ENCODE results near the gene ZNF407.
A peak's percentile ranks its signal among the peaks of the same experiment; 100 is the strongest.
"Not testable (repeated sequence)": the region's sequence is repeated elsewhere in the genome, so short reads cannot be mapped to it uniquely, and the experiment has no call there.

Gene ZNF407

DNA sequence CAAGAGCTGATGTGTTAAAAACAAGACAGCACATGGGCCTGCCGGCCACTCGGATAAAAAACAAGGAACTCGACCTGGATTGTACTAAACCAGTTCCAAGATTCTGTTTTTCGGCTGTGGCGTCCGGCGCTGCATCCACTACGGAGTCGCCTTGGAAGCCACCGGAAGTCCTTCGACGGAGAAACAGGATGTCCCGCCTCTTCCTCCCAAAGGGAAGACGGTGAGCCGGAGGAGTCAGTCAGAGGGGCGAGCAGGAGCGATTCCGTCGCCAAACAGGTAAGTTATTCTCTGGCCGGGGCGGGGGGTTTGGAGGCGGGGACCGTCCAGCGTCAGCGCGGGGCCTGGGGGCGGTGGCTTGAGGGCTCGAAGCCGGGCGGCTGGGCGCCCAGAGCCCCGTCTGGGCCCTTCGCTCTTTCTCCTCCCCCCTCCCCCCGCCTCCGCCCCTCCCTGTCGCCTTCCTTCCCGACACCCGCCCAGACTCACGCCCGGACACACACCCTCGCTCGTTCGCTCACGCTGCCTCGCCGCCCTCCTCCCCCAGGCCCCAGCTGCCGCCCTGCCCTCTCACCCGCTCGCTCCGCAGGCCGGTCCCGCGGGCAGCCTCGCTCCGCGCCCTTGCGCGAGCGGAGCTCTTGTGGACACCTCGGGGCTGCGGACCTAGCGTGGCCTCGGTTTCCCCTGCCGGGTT is at the start of gene ZNF407:
ZNF407 (plus strand) TSS at position 209 of the 688 bp plus-strand sequence. CDS start 33,150 bp downstream, outside the sequence.
- peak; percentile 84 for DNase-seq (ENCODE audit: low read depth)

DNA sequence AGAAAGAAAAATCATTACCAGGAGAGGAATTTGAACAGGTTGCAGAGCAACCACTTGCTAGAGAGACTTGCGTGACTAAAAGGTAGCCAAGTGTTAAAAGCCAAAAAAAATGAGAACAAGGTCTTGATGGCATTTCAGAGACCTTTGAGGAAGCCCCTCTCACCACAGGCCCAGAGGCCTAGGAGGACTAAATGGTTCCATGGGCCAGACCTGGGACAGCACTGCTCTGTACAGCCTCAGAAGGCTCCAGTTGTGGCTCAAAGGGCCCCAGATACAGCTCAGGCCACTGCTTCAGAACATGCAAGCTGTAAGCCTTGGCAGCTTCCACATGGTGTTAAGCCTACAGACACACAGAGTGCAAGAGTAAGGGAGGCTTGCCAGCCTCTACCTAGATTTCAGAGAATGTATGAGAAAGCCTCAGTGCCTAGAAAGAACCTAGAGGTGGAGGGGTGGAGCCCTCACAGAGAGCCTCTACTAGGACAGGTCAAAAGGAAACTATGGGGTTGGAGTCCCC is 48.0 kb upstream of the ZNF407 start:
- no peak for DNase-seq (ENCODE audit: low read depth)

DNA sequence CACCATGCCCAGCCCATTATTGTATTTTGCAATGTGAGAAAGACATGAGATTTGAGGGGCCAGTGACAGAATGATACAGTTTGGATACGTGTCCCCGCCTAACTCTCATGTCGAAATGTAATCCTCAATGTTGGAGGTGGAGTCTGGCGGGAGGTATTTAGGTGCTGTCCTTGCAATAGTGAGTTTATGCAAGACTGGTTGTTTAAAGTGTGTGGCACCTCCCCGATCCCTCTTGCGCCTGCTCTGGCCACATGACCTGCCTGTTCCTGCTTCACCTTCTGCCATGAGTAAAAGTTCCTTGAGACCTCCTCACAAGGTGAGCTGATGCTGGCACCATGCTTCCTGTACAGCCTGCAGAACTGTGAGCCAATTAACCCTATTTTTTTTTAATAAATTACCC is 46.8 kb upstream of the ZNF407 start:
- DNase-seq (ENCODE audit: low read depth): no peak

- no peak for DNase-seq (ENCODE audit: low read depth)
Measured at GRCh38 chr18:74551452-74551851, 46.2 kb upstream of the ZNF407 start.

GRCh38 chr18:74551936-74552555 is 45.6 kb upstream of the ZNF407 start:
- peak; percentile 61 for DNase-seq (ENCODE audit: low read depth)

DNA sequence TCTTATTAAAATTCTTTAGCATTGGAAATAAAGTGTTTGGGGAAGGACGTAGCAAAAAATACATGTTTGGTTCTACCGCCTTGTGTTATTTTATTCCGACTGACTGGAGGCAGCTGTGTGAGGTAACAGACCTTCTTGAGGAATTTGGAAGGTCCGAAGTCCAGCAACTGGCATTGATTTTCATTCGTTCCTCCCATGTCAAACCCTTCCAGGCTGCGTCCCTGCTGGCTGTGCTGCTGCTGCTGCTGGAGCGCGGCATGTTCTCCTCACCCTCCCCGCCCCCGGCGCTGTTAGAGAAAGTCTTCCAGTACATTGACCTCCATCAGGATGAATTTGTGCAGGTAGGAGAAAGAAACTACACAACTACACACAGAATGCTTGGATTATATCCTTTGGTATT is 41.5 kb upstream of the ZNF407 start:
- no peak for DNase-seq (ENCODE audit: low read depth)

GRCh38 chr18:74558096-74558495 is 39.6 kb upstream of the ZNF407 start:
- no peak for DNase-seq (ENCODE audit: low read depth)

- no peak for DNase-seq (ENCODE audit: low read depth)
Measured at GRCh38 chr18:74562131-74562730, 35.4 kb upstream of the ZNF407 start.

DNA sequence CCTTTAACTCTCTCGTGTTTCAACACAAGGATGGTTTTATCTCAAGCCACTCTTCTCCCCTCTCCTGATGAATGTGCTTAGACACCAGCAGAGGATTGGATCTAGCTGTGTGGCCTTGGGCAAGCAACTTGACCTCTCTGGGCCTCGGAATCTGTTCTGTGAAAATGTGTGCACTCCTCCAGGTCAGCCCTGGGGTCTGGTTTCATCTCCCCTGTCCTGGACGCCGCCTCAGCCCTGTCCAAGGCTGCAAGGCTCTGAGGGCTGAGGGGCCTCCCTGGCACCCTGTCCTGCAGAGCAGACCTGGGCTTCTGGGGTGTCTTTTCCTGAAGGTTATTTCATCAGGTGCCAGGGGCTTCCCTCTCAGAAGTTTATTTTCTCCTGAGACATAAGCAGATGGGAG is 34.9 kb upstream of the ZNF407 start:
- no peak for DNase-seq (ENCODE audit: low read depth)

- DNase-seq (ENCODE audit: low read depth): no peak
Measured at GRCh38 chr18:74563999-74564398, 33.7 kb upstream of the ZNF407 start.

DNA sequence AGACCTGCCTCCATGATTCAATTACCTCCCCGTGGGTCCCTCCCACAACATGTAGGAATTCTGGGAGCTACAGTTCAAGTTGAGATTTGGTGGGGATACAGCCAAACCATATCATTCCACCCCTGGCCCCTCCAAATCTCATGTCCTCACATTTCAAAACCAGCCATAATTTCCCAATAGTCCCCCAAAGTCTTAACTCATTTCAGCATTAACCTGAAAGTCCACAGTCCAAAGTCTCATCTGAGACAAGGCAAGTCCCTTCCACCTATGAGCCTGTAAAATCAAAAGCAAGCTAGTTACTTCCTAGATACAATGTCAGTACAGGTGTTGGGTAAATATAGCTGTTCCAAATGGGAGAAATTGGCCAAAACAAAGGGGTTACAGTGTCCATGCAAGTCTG is 32.5 kb upstream of the ZNF407 start:
- not testable (repeated sequence) for DNase-seq (ENCODE audit: low read depth)

GRCh38 chr18:74565993-74566392 is 31.7 kb upstream of the ZNF407 start:
- not testable (repeated sequence) for DNase-seq (ENCODE audit: low read depth)

DNA sequence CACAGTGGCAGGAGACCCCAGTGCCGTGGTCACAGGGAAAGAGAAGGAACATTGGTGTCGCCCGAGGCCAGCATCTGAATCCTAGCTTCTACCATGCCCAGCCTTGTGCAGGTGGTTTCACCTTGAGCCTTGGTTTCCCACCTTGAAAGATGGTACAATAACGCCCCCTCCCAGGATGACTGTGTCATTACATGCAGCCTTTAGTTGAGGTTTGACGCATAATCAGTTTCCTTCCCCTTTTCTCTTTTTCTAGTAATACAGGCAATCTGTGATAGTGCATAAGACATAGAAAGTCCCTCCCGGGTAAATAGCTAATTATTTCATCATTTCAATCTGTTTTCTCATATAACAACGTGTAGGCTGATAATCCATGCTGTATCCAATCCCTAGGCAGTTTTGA is 29.8 kb upstream of the ZNF407 start:
- DNase-seq (ENCODE audit: low read depth): no peak

DNA sequence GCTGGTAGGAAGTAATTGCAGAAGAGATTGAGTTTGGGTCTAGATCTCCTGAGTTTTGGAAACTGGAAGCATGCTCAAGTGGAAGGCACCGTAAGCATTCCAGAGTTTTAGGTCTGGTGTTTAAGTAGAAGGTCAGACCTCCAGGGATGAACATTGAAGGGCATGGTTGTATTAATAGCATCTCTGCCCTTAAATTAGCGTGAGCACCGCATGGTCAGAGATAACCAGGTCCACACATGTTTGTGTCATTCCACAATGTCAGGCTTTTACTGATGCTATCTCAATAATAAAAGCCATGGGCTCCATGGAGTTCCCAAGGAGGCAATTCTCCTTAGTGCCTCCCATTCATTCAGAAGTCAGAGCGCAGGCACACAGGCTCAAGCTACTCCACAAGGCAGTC is 28.3 kb upstream of the ZNF407 start:
- DNase-seq (ENCODE audit: low read depth): no peak

DNA sequence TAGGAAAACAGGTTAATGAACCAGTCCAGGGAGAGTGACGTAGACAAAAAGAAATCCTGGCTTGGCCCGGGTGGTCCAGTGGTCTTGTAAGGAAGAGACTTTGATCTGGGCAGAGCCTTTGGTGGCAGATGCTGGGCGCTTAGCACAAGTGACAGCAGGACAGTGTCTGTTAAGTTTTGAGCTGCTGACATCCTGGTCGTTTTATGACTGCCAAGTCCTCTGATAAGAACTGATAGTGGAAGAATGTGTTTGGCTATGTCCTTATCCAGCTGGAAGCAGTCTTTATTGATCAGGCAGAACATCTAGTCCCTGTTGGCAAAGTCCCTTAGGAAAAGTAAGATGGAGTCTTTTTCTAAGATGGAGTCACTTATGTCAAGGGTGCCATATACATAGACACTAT is 27.4 kb upstream of the ZNF407 start:
- DNase-seq (ENCODE audit: low read depth): no peak

DNA sequence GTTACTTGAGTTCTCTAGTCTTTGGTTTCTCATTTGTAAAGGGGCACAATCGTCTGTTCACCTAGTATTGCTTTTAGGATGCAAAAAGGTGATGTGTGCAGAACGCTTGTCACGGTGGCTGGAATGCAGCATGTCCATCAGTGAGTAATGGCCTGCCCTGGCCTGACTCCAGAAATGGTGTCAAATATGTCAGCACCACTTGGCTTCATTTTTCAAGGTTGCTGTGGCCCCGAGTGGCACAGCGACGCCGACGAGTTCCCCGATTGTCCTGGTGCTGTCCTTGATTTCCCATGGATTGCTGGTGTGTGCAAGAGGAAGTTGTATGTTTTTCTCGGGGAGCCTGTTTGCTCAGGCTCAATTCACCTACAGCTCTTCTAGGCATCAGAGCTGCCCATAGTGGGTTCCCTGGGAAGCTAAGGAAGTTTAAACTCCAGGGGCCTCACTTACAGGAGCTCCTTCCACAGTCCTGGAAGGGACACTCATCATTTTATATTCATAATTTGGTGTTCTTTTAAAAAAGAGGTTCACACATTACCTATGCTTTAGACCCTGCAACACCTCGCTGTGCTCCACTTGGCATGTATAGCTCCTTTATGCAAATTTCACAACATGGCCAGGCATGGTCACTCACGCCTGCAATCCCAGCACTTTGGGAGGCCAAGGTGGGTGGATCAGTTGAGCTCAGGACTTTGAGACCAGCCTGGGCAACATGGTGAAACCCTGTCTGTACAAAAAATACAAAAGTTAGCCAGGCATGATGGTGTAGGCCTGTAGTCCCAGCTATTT is 25.6 kb upstream of the ZNF407 start:
- DNase-seq (ENCODE audit: low read depth): no peak

GRCh38 chr18:74573053-74573452 is 24.6 kb upstream of the ZNF407 start:
- no peak for DNase-seq (ENCODE audit: low read depth)

- DNase-seq (ENCODE audit: low read depth): no peak
Measured at GRCh38 chr18:74574916-74575315, 22.8 kb upstream of the ZNF407 start.

DNA sequence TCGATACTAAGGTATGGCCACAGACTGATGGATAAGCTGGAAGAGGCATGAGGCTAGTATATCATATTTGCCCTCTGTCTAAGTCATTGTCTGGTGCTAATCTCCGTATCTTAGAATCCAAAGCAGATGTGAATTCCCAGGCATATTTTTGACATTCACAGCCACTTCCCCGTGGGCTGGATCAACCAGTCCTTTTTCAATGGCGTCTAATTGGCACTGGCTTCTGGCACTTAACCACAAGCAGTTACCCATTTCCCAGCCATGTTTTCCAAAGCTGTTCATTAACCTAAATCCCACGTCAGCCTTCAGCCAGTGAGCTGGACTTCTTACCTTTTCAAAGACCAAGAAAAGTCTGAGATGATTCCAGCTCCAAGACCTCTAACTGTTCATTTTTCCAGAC is 20.7 kb upstream of the ZNF407 start:
- DNase-seq (ENCODE audit: low read depth): no peak

DNA sequence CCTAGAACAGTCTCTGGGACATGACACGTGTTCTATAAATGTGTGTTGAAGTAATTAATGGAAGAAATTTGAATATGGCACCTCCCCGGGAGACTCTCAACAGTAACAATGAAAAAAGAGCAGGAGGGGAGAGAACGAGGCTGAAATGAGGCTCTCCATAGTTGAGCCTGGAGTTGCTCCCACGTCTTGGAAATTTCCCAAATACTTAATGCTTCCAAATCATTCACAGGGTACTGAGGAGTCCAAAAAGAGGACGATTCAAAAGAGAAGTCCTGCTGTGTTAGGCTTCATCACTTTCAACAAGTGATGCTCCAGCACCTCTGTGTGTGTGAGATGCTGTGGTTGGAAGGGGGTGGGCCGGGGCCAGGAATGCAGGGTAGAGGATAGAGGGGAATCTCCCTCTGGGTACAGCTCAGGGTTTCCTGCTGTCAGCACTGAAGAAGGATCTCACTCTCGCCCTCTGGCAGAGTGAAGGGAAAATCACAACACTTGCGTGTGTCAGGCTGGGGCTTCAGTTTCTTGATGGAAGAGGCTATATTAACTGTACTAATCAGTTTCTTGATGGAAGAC is 18.1 kb upstream of the ZNF407 start:
- DNase-seq (ENCODE audit: low read depth): no peak

DNA sequence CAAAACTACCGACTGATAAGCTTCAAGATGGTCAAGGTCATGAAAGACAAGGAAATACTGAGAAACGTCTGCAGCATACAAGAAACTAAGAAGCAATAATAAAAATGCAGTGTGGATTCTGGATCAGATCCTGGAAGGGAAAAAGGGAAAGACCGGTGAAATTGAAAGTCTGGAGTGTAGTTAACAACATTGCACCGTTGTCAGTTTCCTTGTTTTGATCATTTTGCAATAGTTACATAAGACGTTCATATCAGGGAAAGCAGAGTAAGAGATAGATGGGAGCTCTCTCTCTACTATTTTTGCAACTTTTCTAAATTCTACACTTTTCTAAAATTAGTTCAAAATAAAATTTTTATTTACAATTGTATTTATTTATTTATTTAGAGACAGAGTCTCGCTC is 15.0 kb upstream of the ZNF407 start:
- DNase-seq (ENCODE audit: low read depth): no peak

DNA sequence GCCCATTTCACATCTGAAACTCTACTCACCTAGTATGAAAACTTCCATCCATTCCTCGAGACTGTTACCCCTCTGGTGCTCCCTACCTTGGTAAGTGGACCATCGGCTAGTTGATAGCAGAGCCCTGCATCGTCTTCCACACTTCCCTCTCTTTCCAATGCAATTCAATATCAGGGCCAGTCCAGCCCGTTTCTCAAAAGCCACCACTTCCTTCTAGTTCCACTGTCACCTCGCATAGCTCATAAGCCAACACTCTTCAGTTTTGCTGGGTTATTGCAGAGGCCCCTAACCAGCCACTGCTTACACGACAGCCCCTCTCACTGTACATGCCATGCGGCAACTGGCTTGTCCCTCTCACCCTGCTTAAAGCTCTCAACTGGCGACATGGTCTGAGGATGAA is 10.2 kb upstream of the ZNF407 start:
- no peak for DNase-seq (ENCODE audit: low read depth)

Measured in activated gamma-delta T cell treated with anti-CD3 and anti-CD28 coated beads, Interleukin-2, amount 50 U/mL, for 16 hours (primary cell).